CD14-positive monocyte (primary cell): ENCODE measurements around the gene YAE1. TPM values are rescaled to one million over a fixed set of nuclear protein-coding genes. Genes with fewer than 3 reads are reported as not detected.

Experiments used
- DNase-seq, 3 donors: peaks; one replicate each; pipeline ENCODE4 v3.0.0-alpha.2; 2011 to 2022
- H2AFZ ChIP-seq: 2 replicates; pipeline ENCODE4 v1.6.0; 2012; ENCODE audit warnings: mild to moderate bottlenecking, low read depth, low read length, inconsistent platforms; ENCODE audit not compliant: insufficient read depth, poor library complexity, severe bottlenecking
- H3K27ac ChIP-seq, 2 donors: 1 replicate in 1 of 2; 2 replicates in 1 of 2; pipeline ENCODE4 v1.5.1; 2012 to 2013; ENCODE audit warnings: low read length in 2 of 2, control low read depth in 1 of 2, inconsistent platforms in 1 of 2, low read depth in 1 of 2, mild to moderate bottlenecking in 1 of 2
- H3K27me3 ChIP-seq, 2 donors: one replicate each; pipeline versions ENCODE4 v1.6.0 to v1.6.1; 2011 to 2013; ENCODE audit warnings: low read length in 2 of 2; ENCODE audit not compliant: control insufficient read depth in 2 of 2, insufficient read depth in 2 of 2
- H3K36me3 ChIP-seq, 2 donors: replicated peaks in 1 of 2; 1 replicate in 1 of 2; 2 replicates in 1 of 2; pipeline versions ENCODE4 v1.5.1 to v1.6.1; 2012 to 2013; ENCODE audit warnings: low read length in 2 of 2, control low read depth in 1 of 2, inconsistent platforms in 1 of 2, mild to moderate bottlenecking in 1 of 2; ENCODE audit not compliant: insufficient read depth in 2 of 2, control insufficient read depth in 1 of 2
- H3K4me1 ChIP-seq, 2 donors: 1 replicate in 1 of 2; 2 replicates in 1 of 2; pipeline versions ENCODE4 v1.5.1 to v1.6.1; 2012 to 2013; ENCODE audit warnings: low read length in 2 of 2, control low read depth in 1 of 2, inconsistent platforms in 1 of 2, mild to moderate bottlenecking in 1 of 2, moderate library complexity in 1 of 2; ENCODE audit not compliant: insufficient read depth in 2 of 2, control insufficient read depth in 1 of 2
- H3K4me2 ChIP-seq: replicated peaks from 2 replicates; pipeline ENCODE3; 2012; ENCODE audit warnings: low read length, moderate library complexity, mild to moderate bottlenecking; ENCODE audit not compliant: poor library complexity, severe bottlenecking; ENCODE audit errors: extremely low read depth
- H3K4me3 ChIP-seq, 3 experiments: fragments of 200-600 bp in 1 of 3; sonication (generic) in 1 of 3; replicated peaks in 1 of 3; 1 replicate in 2 of 3; 2 replicates in 1 of 3; pipeline ENCODE4 v1.5.1; 2011 to 2013; ENCODE audit warnings: low read length in 3 of 3, mild to moderate bottlenecking in 3 of 3, control low read depth in 2 of 3, low read depth in 2 of 3, inconsistent platforms in 1 of 3, moderate library complexity in 1 of 3
- H3K79me2 ChIP-seq: 2 replicates; pipeline ENCODE4 v1.6.0; 2012; ENCODE audit warnings: mild to moderate bottlenecking, control low read depth, inconsistent platforms, low read length, moderate library complexity; ENCODE audit not compliant: insufficient read depth
- H3K9ac ChIP-seq: 2 replicates; pipeline ENCODE4 v1.6.0; 2017; ENCODE audit warnings: low read length, mild to moderate bottlenecking; ENCODE audit not compliant: insufficient read depth, poor library complexity, severe bottlenecking
- H3K9me3 ChIP-seq, 2 donors: replicated peaks in 1 of 2; 1 replicate in 1 of 2; 2 replicates in 1 of 2; pipeline versions ENCODE4 v1.5.1 to v1.6.1; 2012 to 2013; ENCODE audit warnings: low read length in 2 of 2, control low read depth in 1 of 2; ENCODE audit not compliant: control insufficient read depth in 1 of 2, insufficient read depth in 1 of 2
- H4K20me1 ChIP-seq: 2 replicates; pipeline ENCODE4 v1.6.0; 2012; ENCODE audit warnings: mild to moderate bottlenecking, low read length, control low read depth, moderate library complexity; ENCODE audit not compliant: insufficient read depth
- H3K27ac Mint-ChIP-seq, 7 donors: one replicate each; pipeline ENCODE4 v1.8.0; 2020; ENCODE audit warnings: mild to moderate bottlenecking in 7 of 7, mixed read lengths in 7 of 7, moderate library complexity in 6 of 7, inconsistent platforms in 2 of 7
- H3K27me3 Mint-ChIP-seq, 3 donors: one replicate each; pipeline ENCODE4 v1.8.0; 2021 to 2022; ENCODE audit warnings: low read depth in 3 of 3, mild to moderate bottlenecking in 3 of 3, mixed read lengths in 3 of 3, moderate library complexity in 3 of 3, inconsistent platforms in 1 of 3
- H3K36me3 Mint-ChIP-seq, 2 donors: one replicate each; pipeline ENCODE4 v1.8.0; 2020; ENCODE audit warnings: mixed read lengths in 2 of 2, inconsistent platforms in 1 of 2, mild to moderate bottlenecking in 1 of 2
- H3K4me1 Mint-ChIP-seq: one replicate; pipeline ENCODE4 v1.8.0; 2020; ENCODE audit warnings: mild to moderate bottlenecking, mixed read lengths
- H3K4me3 Mint-ChIP-seq, 2 donors: one replicate each; pipeline ENCODE4 v1.8.0; 2020; ENCODE audit warnings: mild to moderate bottlenecking in 2 of 2, mixed read lengths in 2 of 2, moderate library complexity in 1 of 2
- H3K9me3 Mint-ChIP-seq, 7 donors: one replicate each; pipeline ENCODE4 v1.8.0; 2020 to 2022; ENCODE audit warnings: mixed read lengths in 7 of 7, mild to moderate bottlenecking in 6 of 7, moderate library complexity in 6 of 7, inconsistent platforms in 2 of 7
- CTCF ChIP-seq: fragments of 200-600 bp; IDR thresholded peaks from one replicate; pipeline ENCODE4 v1.8.0; 2022; ENCODE audit warnings: antibody characterized with exemption, mild to moderate bottlenecking
- WGBS: methylation state at CpG from one replicate; pipeline ENCODE4 v1.1.5; 2013; ENCODE audit warnings: missing lambda C conversion rate; ENCODE audit not compliant: insufficient coverage; 5-methylcytosine and 5-hydroxymethylcytosine counted together
- intact Hi-C, 2 donors: fragments of 100-400 bp; cut with micrococcal nuclease; formaldehyde crosslinking; loops; one replicate each; pipeline versions ENCODE4 v1.15.0 to v1.15.1; 2023
- polyA plus RNA-seq, 3 donors: library from polyadenylated mRNA; depleted of rRNA in 1 of 3; unstranded in 2 of 3; stranded (reverse) in 1 of 3; fragments of 300-500 nt in 2 of 3; fragments of >200 nt in 1 of 3; fragmentation: Illumina TruSeq in 2 of 3; gene quantifications; 1 replicate in 2 of 3; 2 replicates in 1 of 3; pipeline ENCODE4 v1.2.3, GENCODE V29; 2012 to 2021

The YAE1 gene
- polyA plus RNA-seq, 3 donors: 1.1 to 3.2 (median 2.7) TPM

DNA sequence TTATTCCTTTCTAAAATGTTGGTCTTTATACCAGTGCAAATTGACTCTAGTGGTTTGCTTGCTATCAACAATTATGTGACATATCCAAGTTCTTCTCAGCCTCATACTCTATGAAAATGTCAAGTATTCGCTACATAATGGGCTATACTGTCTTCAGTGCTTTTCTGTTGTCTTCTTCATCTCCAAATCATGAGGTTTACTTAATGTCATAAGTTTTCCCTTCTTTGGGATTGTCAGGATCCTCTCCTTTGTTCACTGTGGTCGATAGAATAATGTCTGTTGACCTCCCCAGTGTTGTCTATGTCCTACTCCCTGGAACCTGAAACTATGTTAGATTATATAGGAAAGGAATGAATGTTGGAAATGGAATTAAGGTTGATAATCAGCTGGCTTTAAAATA, 40.7 kb downstream of the YAE1 start:
- H3K9me3 ChIP-seq: no peaks in the 10 kb centered on the region
- WGBS: no CpG with 5 or more reads among the region's 2 CpGs
- Mint-ChIP-seq H3K27me3 (peaks cover 10 to 25% (median 15%) of the 10 kb centered on the region in 3 donors), H3K4me3 (no peak overlapping the region), H3K36me3 (peaks cover 2 to 3% of the 10 kb centered on the region in 2 donors), H3K27ac (no peak overlapping the region), H3K4me1 (peaks cover 12% of the 10 kb centered on the region), H3K9me3 (peaks cover 0 to 3% (median 0%) of the 10 kb centered on the region in 7 donors)
- peaks cover 9 to 17% of the 10 kb centered on the region in 2 donors for H3K4me1 ChIP-seq
- no peak for DNase-seq
- no peak for TF ChIP-seq CTCF
- intact Hi-C loops: no loop called here
- H4K20me1 ChIP-seq: no peaks in the 10 kb centered on the region
- no peak overlapping the region for H3K27ac ChIP-seq
- no peak overlapping the region for H3K4me2 ChIP-seq
- no peak overlapping the region for H3K4me3 ChIP-seq
- no peak overlapping the region for H3K9ac ChIP-seq
- no peaks in the 10 kb centered on the region for H3K36me3 ChIP-seq
- H3K79me2 ChIP-seq: no peaks in the 10 kb centered on the region
- no peak overlapping the region for H2AFZ ChIP-seq
- peaks cover 5 to 17% of the 10 kb centered on the region in 2 donors for H3K27me3 ChIP-seq

- intact Hi-C loops: no loop called here
- no peak overlapping the region for H3K27ac Mint-ChIP-seq
Measured at GRCh38 chr7:39607865-39608264, 41.7 kb downstream of the YAE1 start.

More at GRCh38 chr7:39607865-39608264, 41.7 kb downstream of the YAE1 start:
- no peak for TF ChIP-seq CTCF
- Mint-ChIP-seq H3K4me3 (peak overlapping the region in 1 of 2 donors; percentile 12), H3K4me1 (peaks cover 12% of the 10 kb centered on the region), H3K27me3 (peaks cover 10 to 25% (median 18%) of the 10 kb centered on the region in 3 donors), H3K36me3 (peaks cover 2 to 3% of the 10 kb centered on the region in 2 donors), H3K9me3 (peaks cover 0 to 3% (median 0%) of the 10 kb centered on the region in 7 donors)
- Histone ChIP-seq H3K27me3 (peaks cover 5 to 17% of the 10 kb centered on the region in 2 donors), H3K79me2 (no peaks in the 10 kb centered on the region), H3K27ac (no peak overlapping the region), H3K4me1 (peaks cover 9 to 17% of the 10 kb centered on the region in 2 donors), H3K9me3 (no peaks in the 10 kb centered on the region), H3K9ac (no peak overlapping the region), H2AFZ (no peak overlapping the region), H3K4me3 (no peak overlapping the region), H3K36me3 (no peaks in the 10 kb centered on the region), H3K4me2 (no peak overlapping the region), H4K20me1 (no peaks in the 10 kb centered on the region)
- WGBS: 100% methylated on average over 2 of the region's 2 CpGs
- no peak for DNase-seq
